ENCODE measurements around the gene ZNF207. TPM values are rescaled to one million over a fixed set of nuclear protein-coding genes. Genes with fewer than 3 reads are reported as not detected.
A peak's percentile ranks its signal among the peaks of the same experiment; 100 is the strongest.

The ZNF207 gene
- total RNA-seq, 1 experiment from 2014 or later: 223 TPM

DNA sequence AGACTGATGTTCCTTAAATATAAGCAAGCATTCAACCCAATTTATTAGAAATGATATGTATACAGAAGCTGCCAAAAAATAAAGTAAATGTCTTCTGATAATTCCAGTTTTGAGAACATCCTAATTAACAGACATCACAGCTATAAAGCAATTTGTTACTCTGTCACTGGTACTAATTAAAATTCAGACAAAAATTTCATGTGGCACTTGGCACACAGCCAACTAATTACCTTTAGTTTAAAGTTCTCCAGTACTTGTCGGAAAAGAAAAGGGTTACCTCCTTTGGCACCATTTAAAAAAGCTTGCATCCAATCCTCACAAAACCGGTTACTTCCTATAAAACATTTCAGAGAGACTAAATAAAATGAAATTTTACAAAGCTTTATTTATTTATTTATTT lies 16.8 kb upstream of the ZNF207 start (continued):
- TF ChIP-seq, protein P1, sequence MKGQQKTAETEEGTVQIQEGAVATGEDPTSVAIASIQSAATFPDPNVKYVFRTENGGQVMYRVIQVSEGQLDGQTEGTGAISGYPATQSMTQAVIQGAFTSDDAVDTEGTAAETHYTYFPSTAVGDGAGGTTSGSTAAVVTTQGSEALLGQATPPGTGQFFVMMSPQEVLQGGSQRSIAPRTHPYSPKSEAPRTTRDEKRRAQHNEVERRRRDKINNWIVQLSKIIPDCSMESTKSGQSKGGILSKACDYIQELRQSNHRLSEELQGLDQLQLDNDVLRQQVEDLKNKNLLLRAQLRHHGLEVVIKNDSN (CRISPR knock-in tag; IDR thresholded peaks at IDR 0.05): no peak
- TF ChIP-seq, protein P2, sequence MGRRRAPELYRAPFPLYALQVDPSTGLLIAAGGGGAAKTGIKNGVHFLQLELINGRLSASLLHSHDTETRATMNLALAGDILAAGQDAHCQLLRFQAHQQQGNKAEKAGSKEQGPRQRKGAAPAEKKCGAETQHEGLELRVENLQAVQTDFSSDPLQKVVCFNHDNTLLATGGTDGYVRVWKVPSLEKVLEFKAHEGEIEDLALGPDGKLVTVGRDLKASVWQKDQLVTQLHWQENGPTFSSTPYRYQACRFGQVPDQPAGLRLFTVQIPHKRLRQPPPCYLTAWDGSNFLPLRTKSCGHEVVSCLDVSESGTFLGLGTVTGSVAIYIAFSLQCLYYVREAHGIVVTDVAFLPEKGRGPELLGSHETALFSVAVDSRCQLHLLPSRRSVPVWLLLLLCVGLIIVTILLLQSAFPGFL (CRISPR knock-in tag; IDR thresholded peaks at IDR 0.05; ENCODE audit: borderline replicate concordance): no peak

DNA sequence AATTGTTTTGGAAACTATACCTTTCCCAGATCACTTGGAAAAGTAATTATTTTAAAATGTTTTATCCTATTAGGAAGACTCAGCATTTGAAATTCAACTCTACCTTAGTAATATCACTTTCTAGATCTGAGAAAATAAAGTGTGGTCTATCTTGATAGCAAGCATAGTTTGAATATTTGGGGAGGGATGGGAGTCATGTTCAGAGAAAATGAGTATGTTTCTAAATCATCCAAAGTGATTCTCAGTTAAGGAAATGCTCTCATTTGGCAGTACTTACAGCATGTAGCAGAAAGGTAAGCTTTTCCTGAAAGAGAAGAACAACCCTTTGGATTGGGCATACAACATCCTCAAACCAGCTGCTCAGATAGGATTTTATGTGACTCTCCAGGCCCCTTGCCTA lies 14.9 kb upstream of the ZNF207 start:
- CTCF ChIA-PET: no interaction called here
- Mint-ChIP-seq H3K4me1 (no peaks in the 10 kb centered on the region), H3K27ac (no peak overlapping the region), H3K27me3 (ENCODE audit: low read depth) (no peaks in the 10 kb centered on the region), H3K4me3 (no peak overlapping the region), H3K9me3 (no peaks in the 10 kb centered on the region), H3K36me3 (peaks cover 55% of the 10 kb centered on the region)
- DNase-seq (ENCODE audit: low spot score): no peak
- TF ChIP-seq, protein P3, sequence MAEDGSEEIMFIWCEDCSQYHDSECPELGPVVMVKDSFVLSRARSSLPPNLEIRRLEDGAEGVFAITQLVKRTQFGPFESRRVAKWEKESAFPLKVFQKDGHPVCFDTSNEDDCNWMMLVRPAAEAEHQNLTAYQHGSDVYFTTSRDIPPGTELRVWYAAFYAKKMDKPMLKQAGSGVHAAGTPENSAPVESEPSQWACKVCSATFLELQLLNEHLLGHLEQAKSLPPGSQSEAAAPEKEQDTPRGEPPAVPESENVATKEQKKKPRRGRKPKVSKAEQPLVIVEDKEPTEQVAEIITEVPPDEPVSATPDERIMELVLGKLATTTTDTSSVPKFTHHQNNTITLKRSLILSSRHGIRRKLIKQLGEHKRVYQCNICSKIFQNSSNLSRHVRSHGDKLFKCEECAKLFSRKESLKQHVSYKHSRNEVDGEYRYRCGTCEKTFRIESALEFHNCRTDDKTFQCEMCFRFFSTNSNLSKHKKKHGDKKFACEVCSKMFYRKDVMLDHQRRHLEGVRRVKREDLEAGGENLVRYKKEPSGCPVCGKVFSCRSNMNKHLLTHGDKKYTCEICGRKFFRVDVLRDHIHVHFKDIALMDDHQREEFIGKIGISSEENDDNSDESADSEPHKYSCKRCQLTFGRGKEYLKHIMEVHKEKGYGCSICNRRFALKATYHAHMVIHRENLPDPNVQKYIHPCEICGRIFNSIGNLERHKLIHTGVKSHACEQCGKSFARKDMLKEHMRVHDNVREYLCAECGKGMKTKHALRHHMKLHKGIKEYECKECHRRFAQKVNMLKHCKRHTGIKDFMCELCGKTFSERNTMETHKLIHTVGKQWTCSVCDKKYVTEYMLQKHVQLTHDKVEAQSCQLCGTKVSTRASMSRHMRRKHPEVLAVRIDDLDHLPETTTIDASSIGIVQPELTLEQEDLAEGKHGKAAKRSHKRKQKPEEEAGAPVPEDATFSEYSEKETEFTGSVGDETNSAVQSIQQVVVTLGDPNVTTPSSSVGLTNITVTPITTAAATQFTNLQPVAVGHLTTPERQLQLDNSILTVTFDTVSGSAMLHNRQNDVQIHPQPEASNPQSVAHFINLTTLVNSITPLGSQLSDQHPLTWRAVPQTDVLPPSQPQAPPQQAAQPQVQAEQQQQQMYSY (CRISPR knock-in tag; IDR thresholded peaks at IDR 0.05): no peak
- TF ChIP-seq SOX15 (CRISPR knock-in tag; IDR thresholded peaks at IDR 0.05): no peak
- no peak for TF ChIP-seq NFYB (CRISPR knock-in tag; conservative IDR thresholded peaks at IDR 0.05; ENCODE audit: low read depth)
- no peak for TF ChIP-seq HMGA2 (CRISPR knock-in tag; IDR thresholded peaks at IDR 0.05)
- no peak for ATAC-seq
- POLR2A ChIA-PET: no interaction called here

DNA sequence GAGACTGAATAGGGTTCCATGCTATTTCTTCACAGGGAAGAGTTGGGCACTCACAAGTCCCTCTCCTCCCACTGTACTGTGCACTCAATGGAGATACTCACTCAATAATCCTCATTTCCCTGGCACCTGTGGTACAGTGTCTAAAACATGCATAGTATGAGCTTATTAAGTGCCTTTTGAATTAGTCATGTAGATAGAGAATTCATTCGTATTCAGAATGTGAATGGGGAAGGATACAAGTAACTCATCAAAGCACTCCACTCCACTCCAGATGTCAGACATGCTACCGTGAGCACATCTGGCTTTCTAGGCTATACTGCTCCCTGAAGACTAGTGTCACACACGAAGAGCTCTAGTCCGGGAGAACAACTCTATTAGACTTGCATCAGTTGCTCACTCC lies 14.3 kb upstream of the ZNF207 start:
- Mint-ChIP-seq H3K27ac (no peak overlapping the region), H3K9me3 (no peaks in the 10 kb centered on the region), H3K36me3 (peaks cover 55% of the 10 kb centered on the region), H3K27me3 (ENCODE audit: low read depth) (no peaks in the 10 kb centered on the region), H3K4me3 (no peak overlapping the region), H3K4me1 (no peaks in the 10 kb centered on the region)
- ChIA-PET CTCF (interaction anchor here (1.0 kb wide), 1 partner anchor 83 kb away, joined by 3 read pairs; no protein-coding TSS in a partner anchor), POLR2A (no interaction called here)
- TF ChIP-seq OVOL2 (CRISPR knock-in tag; IDR thresholded peaks at IDR 0.05; ENCODE audit: borderline replicate concordance) (no peak), ZNF138 (CRISPR knock-in tag; conservative IDR thresholded peaks at IDR 0.05) (no peak), ZNF396 (CRISPR knock-in tag; IDR thresholded peaks at IDR 0.05; ENCODE audit: borderline replicate concordance) (no peak), FOXP1 (CRISPR knock-in tag; IDR thresholded peaks at IDR 0.05; ENCODE audit: borderline replicate concordance) (no peak), ETV6 (CRISPR knock-in tag; IDR thresholded peaks at IDR 0.05) (no peak)
- DNase-seq (ENCODE audit: low spot score): no peak
- ATAC-seq: no peak

DNA sequence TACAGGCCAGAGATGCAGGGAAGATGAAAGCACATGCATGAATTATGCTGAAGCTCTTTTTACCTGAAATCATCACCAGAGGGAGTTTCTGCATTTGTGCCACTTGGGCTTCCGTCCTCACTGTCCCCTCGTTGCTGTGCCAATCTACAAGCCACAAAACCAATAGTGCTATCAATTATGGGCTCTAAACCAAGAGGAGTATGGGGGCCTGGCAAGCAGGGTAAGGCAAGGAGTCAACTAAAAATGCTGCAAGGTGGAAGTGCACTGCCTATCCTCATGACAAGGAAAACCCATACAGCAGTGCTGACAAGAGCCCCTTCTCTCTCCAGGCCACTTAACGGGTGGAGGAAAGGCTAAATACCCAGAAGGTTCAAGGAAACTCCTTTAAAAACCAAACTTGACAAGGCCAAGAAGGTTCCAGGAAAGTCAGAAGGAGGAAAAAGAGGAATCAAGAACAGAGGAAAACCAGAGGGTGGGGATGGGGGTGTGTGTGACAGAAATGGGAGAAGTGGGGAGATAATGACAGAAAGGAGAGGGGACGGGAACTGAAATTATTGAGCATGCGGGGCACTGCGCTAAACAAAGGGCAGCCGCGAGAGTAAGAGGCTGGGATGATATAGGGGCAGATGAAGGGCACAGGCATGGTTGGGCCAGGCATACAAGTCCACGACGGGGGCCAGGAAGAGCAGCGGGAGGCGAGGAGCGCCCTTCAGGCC lies 8.7 kb upstream of the ZNF207 start:
- Mint-ChIP-seq H3K4me1 (peaks cover 15% of the 10 kb centered on the region), H3K27ac (peak overlapping the region; percentile 60), H3K9me3 (no peaks in the 10 kb centered on the region), H3K4me3 (peak overlapping the region; percentile 96), H3K27me3 (ENCODE audit: low read depth) (no peaks in the 10 kb centered on the region), H3K36me3 (peaks cover 19% of the 10 kb centered on the region)
- POLR2A ChIA-PET: no interaction called here
- ATAC-seq (no peak; the same call in 1 of the 2 replicates), DNase-seq (ENCODE audit: low spot score) (no peak)
- CTCF ChIA-PET: interaction anchor here (0.6 to 1.3 kb wide), 6 partner anchors 13 to 103 kb away, joined by 3 to 4 read pairs (median 4); partner anchors contain the start of gene PSMD11
- TF ChIP-seq SP1 (CRISPR knock-in tag; conservative IDR thresholded peaks at IDR 0.05) (no peak), NR1H2 (CRISPR knock-in tag; IDR thresholded peaks at IDR 0.05) (no peak), RELA (CRISPR knock-in tag; IDR thresholded peaks at IDR 0.05; ENCODE audit: borderline replicate concordance) (no peak)
- TF ChIP-seq, protein P4, sequence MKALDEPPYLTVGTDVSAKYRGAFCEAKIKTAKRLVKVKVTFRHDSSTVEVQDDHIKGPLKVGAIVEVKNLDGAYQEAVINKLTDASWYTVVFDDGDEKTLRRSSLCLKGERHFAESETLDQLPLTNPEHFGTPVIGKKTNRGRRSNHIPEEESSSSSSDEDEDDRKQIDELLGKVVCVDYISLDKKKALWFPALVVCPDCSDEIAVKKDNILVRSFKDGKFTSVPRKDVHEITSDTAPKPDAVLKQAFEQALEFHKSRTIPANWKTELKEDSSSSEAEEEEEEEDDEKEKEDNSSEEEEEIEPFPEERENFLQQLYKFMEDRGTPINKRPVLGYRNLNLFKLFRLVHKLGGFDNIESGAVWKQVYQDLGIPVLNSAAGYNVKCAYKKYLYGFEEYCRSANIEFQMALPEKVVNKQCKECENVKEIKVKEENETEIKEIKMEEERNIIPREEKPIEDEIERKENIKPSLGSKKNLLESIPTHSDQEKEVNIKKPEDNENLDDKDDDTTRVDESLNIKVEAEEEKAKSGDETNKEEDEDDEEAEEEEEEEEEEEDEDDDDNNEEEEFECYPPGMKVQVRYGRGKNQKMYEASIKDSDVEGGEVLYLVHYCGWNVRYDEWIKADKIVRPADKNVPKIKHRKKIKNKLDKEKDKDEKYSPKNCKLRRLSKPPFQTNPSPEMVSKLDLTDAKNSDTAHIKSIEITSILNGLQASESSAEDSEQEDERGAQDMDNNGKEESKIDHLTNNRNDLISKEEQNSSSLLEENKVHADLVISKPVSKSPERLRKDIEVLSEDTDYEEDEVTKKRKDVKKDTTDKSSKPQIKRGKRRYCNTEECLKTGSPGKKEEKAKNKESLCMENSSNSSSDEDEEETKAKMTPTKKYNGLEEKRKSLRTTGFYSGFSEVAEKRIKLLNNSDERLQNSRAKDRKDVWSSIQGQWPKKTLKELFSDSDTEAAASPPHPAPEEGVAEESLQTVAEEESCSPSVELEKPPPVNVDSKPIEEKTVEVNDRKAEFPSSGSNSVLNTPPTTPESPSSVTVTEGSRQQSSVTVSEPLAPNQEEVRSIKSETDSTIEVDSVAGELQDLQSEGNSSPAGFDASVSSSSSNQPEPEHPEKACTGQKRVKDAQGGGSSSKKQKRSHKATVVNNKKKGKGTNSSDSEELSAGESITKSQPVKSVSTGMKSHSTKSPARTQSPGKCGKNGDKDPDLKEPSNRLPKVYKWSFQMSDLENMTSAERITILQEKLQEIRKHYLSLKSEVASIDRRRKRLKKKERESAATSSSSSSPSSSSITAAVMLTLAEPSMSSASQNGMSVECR (CRISPR knock-in tag; IDR thresholded peaks at IDR 0.05; ENCODE audit: borderline replicate concordance): no peak
- TF ChIP-seq, protein P5, sequence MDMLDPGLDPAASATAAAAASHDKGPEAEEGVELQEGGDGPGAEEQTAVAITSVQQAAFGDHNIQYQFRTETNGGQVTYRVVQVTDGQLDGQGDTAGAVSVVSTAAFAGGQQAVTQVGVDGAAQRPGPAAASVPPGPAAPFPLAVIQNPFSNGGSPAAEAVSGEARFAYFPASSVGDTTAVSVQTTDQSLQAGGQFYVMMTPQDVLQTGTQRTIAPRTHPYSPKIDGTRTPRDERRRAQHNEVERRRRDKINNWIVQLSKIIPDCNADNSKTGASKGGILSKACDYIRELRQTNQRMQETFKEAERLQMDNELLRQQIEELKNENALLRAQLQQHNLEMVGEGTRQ (CRISPR knock-in tag; IDR thresholded peaks at IDR 0.05): no peak
- TF ChIP-seq, protein P6, sequence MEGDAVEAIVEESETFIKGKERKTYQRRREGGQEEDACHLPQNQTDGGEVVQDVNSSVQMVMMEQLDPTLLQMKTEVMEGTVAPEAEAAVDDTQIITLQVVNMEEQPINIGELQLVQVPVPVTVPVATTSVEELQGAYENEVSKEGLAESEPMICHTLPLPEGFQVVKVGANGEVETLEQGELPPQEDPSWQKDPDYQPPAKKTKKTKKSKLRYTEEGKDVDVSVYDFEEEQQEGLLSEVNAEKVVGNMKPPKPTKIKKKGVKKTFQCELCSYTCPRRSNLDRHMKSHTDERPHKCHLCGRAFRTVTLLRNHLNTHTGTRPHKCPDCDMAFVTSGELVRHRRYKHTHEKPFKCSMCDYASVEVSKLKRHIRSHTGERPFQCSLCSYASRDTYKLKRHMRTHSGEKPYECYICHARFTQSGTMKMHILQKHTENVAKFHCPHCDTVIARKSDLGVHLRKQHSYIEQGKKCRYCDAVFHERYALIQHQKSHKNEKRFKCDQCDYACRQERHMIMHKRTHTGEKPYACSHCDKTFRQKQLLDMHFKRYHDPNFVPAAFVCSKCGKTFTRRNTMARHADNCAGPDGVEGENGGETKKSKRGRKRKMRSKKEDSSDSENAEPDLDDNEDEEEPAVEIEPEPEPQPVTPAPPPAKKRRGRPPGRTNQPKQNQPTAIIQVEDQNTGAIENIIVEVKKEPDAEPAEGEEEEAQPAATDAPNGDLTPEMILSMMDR (IDR thresholded peaks at IDR 0.05): 0 out of 2 replicates have a peak, but pooled peaks have one; percentile 21

Measured in WTC11 (cell line).